Measurements from ENCODE around the gene OGFOD3.
A peak's percentile ranks its signal among the peaks of the same experiment; 100 is the strongest.
"Not testable (repeated sequence)": the region's sequence is repeated elsewhere in the genome, so short reads cannot be mapped to it uniquely, and the experiment has no call there.

Gene OGFOD3

DNA sequence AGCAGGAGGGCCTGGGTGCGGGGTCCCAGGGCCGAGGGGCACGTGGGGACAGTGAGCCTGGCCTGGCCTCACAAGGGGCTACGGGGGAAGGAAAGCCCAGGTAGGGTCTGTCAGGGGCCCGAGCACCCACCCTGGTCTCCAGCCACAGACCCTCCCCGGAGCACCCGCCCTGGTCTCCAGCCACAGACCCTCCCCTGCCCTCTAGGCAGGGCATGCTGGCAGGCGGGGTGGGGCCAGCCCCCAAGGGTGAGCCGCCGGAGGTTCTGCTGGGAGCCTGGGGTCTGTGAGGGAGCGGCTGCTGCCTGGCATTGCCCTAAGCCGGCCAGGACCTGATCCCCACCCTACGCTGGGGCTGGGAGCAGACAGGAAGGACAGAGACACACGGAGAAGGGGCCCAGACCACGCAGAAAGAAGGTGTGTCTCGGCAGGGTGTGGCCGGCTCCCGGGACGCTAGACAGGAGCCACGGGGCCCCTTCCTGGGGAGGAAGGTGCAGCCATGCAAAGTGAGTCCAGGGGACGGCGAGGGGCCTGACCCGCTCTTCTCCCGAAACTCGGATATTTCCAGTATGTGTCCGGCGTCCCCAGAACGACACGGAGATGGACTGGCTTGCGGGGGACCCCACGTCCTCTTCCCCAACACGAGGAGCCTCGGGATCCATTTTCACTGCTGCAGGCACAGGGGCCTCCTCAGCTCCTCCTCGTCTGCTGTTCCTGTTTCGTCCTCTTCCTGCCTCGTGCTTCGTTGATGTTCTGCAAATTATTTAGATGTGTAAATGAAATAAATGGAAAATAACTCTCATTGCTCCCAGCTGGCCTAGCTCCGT, 31.3 kb downstream of the OGFOD3 start:
- Mint-ChIP-seq H3K4me3 (no peak overlapping the region), H3K36me3 (no peaks in the 10 kb centered on the region), H3K4me1 (peaks cover 7% of the 10 kb centered on the region), H3K9me3 (no peaks in the 10 kb centered on the region), H3K27ac (no peak overlapping the region), H3K27me3 (peaks cover 47% of the 10 kb centered on the region)
- CTCF ChIA-PET = no interaction called here
- no peak for DNase-seq

DNA sequence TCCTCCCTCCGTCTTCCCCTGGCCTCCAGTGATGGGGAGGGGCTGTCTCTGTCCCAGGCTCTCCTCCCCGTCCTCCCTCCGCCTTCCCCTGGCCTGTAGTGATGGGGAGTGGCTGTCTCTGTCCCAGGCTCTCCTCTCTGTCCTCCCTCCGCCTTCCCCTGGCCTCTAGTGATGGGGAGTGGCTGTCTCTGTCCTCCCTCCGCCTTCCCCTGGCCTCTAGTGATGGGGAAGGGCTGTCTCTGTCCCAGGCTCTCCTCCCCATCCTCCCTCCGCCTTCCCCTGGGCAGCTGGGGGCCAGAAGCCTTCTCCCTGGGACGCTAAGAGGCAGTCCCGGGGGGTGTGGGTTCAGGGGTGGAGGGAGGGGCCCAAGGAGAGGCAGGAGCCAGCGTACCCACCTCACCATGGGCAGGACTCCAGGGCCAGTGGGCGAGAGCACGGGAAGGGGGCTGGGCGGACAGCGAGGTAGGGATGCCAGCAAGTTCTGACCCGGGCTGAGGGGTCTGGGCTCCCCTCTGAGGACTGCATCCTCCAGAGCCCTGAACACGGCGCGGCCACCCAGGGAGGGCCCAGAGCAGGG, 32.0 kb downstream of the OGFOD3 start:
- H3K36me3 Mint-ChIP-seq = no peaks in the 10 kb centered on the region
- no peak for DNase-seq
- H3K4me3 Mint-ChIP-seq = no peak overlapping the region
- CTCF ChIA-PET = no interaction called here
- peaks cover 7% of the 10 kb centered on the region for H3K4me1 Mint-ChIP-seq
- H3K27ac Mint-ChIP-seq = no peak overlapping the region
- no peaks in the 10 kb centered on the region for H3K9me3 Mint-ChIP-seq
- H3K27me3 Mint-ChIP-seq = peaks cover 51% of the 10 kb centered on the region

DNA sequence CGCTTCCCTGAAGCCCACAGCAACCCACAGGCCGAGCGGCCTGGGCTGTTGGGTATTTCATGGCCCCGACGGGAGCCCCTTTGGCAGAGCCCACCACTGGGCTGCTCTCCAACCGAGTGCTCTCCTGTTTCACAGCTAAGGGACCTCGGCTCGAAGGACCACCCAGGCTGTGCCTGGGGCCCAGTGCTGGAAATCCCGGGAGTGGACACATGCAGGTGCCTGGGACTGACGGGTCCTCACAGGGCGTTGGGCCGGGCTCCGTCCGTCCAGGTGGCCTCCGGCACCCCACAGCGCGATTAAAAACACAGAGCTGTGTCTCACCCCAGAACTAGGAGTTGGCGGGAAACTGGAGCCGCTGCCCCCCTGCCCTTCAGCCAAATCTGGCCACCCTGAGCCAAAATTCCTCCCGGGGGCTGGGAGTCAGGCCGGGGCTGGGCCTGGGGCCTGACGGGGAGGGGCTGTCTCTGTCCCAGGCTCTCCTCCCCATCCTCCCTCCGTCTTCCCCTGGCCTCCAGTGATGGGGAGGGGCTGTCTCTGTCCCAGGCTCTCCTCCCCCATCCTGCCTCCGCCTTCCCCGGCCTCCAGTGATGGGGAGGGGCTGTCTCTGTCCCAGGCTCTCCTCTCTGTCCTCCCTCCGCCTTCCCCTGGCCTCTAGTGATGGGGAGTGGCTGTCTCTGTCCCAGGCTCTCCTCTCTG, 32.7 kb downstream of the OGFOD3 start:
- DNase-seq = no peak
- Mint-ChIP-seq H3K9me3 (no peaks in the 10 kb centered on the region), H3K4me3 (no peak overlapping the region), H3K27me3 (peaks cover 55% of the 10 kb centered on the region), H3K27ac (no peak overlapping the region), H3K4me1 (peaks cover 7% of the 10 kb centered on the region), H3K36me3 (no peaks in the 10 kb centered on the region)
- CTCF ChIA-PET = no interaction called here

DNA sequence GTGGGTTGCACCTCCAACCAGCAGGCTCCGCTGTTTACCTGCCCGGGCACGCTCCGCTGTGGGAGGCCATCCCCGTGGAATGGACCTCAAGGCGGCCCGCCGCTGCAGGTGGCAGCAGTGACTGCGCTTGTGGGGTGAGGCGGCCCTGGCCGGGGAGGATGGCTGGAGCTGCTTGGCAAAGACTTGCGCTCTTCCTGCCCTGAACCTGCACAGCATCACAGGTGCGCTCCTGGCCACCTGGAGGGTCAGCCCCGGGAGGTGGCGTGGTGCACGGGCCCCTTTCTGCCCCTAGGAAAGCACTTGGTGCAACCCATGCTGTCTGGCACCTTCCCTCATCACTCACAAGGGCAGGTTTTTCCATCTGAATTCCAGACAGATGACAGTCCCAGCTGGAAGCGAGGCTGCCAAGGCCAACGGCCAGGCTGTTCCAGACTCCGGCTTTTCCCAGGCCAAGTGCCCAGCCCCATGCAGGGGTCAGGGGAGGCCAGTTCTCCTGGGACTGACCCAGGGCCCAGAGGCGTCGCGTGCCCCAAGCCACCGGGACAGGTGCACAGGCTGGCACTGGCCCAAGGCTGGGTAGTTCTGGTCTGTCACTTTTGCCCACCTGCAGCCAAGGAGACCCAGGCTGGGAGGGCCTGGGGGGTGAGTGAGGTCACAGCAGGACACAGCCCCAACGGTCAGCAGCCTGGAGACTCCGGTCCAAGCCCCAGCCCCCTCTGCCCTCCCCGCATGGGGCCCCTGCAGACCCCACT, 33.5 kb downstream of the OGFOD3 start:
- CTCF ChIA-PET = interaction anchor here (0.6 kb wide), 1 partner anchor 32 kb away, joined by 4 read pairs; no protein-coding TSS in a partner anchor
- DNase-seq = peak; percentile 33
- Mint-ChIP-seq H3K27ac (no peak overlapping the region), H3K4me1 (peaks cover 7% of the 10 kb centered on the region), H3K4me3 (no peak overlapping the region), H3K36me3 (no peaks in the 10 kb centered on the region), H3K27me3 (peaks cover 63% of the 10 kb centered on the region), H3K9me3 (no peaks in the 10 kb centered on the region)

DNA sequence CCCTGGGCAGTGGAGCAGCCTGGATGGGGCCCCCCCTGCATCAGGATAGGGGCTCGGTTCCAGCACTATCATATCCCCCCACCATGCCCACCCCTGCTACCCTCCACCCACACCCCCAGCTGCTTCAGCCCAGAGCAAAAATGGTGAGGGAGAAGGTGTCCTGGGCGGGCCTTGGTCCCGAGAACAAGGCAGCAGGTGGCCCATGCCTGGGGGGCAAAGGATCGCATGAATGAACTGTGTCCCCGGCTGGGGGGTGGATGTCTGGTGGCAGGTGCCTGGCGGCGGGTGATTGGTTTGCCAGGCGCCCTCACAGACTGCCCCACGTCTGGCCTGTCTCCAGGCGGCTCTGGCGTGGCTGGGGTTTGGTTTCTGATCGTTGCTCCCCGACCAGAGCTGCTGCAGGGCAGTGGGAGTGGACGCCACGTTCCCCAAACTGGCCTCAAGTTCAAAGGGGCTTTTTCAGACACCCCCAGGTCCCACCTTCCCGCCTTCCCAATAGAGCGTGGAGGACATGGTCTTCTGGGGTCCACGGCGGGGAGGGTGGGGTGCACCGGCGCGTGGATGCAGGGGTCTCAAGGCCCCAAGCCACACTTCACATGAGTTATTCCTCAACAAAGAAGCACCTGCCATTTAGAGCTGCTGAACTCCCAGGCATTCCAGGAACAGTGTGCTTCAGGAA, 34.2 kb downstream of the OGFOD3 start:
- Mint-ChIP-seq H3K36me3 (no peaks in the 10 kb centered on the region), H3K4me3 (no peak overlapping the region), H3K27me3 (peaks cover 70% of the 10 kb centered on the region), H3K27ac (no peak overlapping the region), H3K4me1 (peaks cover 7% of the 10 kb centered on the region), H3K9me3 (no peaks in the 10 kb centered on the region)
- no peak for DNase-seq
- CTCF ChIA-PET = interaction anchor here (0.6 kb wide), 1 partner anchor 33 kb away, joined by 4 read pairs; no protein-coding TSS in a partner anchor

DNA sequence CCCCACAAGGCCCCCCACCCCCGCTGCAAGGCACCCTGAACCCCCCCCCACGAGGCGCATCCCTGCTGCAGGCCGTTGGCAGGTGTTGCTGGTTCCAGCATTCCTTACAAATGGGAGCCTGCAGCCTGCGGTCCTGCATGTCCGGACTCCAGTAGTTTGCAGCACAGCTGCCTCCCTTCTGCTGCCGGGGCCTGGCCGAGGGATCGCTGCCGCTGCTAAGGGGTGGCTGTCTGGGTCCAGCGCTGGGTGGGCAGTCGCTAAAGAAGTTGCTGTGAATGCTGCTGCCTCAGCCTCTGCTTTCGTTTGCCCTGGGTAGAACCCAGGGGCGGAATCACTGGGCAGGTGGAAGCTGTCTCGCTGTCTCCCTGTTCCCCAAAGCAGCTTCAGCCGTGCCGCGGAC, 35.0 kb downstream of the OGFOD3 start:
- CTCF ChIA-PET = no interaction called here

DNA sequence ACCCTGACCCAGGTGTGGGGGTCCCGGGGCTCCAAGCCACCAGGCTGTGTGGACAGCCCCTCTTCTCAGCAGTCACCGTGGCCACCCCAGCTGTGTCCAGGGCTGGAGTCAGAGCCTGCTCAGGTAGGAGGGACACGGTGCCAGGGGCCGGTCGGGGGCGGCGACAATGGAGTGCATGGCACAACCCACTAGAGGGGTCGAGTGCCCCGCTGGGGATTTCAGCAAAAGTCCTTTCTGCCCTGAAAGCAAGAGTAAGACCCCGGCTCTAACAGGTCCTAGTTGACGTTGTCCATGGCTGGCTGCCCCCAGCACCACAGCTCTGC, 35.5 kb downstream of the OGFOD3 start:
- Mint-ChIP-seq H3K4me1 (peaks cover 7% of the 10 kb centered on the region), H3K36me3 (no peaks in the 10 kb centered on the region), H3K4me3 (no peak overlapping the region), H3K27ac (no peak overlapping the region), H3K27me3 (peaks cover 80% of the 10 kb centered on the region), H3K9me3 (no peaks in the 10 kb centered on the region)
- DNase-seq = no peak
- CTCF ChIA-PET = no interaction called here

More for the DNA sequence above, 35.0 kb downstream of the OGFOD3 start:
- no peak for DNase-seq
- Mint-ChIP-seq H3K4me1 (peaks cover 7% of the 10 kb centered on the region), H3K27ac (no peak overlapping the region), H3K27me3 (peaks cover 77% of the 10 kb centered on the region), H3K4me3 (no peak overlapping the region), H3K9me3 (no peaks in the 10 kb centered on the region), H3K36me3 (no peaks in the 10 kb centered on the region)

DNA sequence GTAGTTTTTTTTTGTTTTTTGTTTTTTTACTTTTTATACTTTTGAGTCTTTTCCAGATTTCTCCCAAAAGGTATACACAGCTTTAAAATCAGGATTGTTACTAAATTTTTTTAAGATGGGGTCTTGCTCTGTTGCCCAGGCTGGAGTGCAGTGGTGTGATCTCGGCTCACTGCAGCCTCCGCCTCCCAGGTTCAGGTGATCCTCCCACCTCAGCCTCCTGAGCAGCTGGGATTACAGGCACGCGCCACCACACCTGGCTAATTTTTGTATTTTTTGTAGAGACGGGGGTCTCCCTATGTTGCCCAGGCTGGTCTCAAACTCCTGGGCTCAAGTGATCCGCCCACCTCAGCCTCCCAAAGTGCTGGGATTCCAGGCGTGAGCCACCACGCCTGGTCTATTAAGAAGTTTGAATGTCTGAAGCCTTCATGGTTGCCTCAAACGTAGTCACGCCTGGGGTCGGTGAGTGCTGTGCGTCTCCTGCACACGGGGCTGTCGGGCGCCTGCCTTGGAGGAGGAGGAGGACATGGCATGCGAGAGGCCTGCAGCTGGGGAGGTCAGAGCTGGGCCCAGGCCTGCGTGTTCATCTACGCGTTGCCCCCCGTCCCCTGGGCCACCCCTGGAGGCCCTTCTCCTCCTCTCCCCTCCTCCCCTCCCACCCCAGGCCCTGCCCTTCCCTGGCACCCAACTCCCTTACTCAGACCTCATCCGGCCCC, 36.0 kb downstream of the OGFOD3 start:
- H3K4me1 Mint-ChIP-seq, H3K9me3 Mint-ChIP-seq, DNase-seq, CTCF ChIA-PET, H3K4me3 Mint-ChIP-seq, H3K27ac Mint-ChIP-seq, H3K36me3 Mint-ChIP-seq: not testable (repeated sequence)
- peaks cover 80% of the 10 kb centered on the region for H3K27me3 Mint-ChIP-seq

DNA sequence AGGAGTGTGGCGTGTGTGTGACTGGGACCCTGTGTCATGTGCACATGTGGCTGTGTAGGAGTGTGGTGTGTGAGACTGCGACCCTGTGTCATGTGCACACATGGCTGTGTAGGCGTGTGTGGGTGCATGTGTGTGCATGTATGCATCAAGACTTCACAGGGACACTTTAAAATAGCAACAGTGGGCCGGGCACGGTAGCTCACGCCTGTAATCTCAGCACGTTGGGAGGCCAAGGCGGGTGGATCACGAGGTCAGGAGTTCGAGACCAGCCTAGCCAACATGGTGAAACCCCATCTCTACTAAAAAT, 36.7 kb downstream of the OGFOD3 start:
- DNase-seq, H3K4me1 Mint-ChIP-seq, H3K27ac Mint-ChIP-seq, H3K9me3 Mint-ChIP-seq, CTCF ChIA-PET, H3K4me3 Mint-ChIP-seq, H3K36me3 Mint-ChIP-seq: not testable (repeated sequence)
- peaks cover 81% of the 10 kb centered on the region for H3K27me3 Mint-ChIP-seq

DNA sequence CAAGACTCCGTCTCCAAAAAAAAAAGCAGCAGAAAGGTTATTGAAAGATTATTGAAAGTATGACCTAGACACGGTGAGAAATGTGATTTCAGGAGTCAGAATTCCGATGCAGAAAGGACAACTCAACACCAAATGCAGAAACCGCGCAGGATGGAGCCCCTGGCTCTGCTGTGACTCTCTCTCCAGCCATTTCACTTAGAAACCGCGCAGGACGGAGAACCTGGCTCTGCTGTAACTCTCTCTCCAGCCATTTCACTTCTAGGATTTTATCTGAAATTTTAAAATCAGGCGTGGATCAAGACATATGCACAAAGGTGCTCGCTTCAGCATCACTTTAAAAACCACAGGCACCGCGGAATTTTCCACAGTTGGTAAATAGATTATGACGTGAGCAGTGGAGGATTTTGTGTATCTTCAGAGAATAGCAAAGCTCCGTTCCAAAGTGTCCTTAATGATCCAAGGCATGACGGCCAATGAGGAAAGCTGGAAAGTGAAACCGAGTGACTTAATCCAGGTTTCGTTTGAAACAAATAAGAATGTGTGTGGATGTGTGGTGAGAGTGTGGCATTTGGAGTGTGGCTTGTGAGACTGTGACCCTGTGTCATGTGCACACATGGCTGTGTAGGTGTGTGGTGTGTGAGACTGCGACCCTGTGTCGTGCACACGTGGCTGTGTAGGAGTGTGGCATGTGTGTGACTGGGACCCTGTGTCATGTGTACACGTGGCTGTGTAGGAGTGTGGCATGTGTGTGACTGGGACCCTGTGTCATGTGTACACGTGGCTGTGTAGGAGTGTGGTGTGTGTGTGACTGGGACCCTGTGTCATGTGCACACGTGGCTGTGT, 37.3 kb downstream of the OGFOD3 start:
- Mint-ChIP-seq H3K36me3 (no peaks in the 10 kb centered on the region), H3K4me1 (no peaks in the 10 kb centered on the region), H3K27ac (no peak overlapping the region), H3K27me3 (peaks cover 82% of the 10 kb centered on the region), H3K9me3 (no peaks in the 10 kb centered on the region), H3K4me3 (no peak overlapping the region)
- no peak for DNase-seq
- CTCF ChIA-PET = no interaction called here

DNA sequence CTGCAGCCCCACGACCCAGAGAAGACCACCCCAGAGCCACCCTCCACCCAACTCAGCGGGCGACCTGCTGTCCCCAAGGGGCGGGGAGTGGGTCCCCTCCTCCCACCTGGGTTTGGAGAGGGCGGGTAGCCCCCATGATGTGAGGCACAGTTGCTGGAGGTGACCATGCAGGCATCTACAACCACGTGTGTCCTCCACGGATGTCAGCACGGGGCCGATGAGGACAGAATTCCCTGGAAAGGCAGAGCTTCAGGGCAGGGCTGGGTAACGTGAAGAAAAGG, 39.7 kb downstream of the OGFOD3 start:
- no peak overlapping the region for H3K27ac Mint-ChIP-seq
- no peaks in the 10 kb centered on the region for H3K9me3 Mint-ChIP-seq
- H3K4me1 Mint-ChIP-seq = no peaks in the 10 kb centered on the region
- no peak overlapping the region for H3K4me3 Mint-ChIP-seq
- peaks cover 86% of the 10 kb centered on the region for H3K27me3 Mint-ChIP-seq
- no peaks in the 10 kb centered on the region for H3K36me3 Mint-ChIP-seq
- CTCF ChIA-PET = no interaction called here
- no peak for DNase-seq

DNA sequence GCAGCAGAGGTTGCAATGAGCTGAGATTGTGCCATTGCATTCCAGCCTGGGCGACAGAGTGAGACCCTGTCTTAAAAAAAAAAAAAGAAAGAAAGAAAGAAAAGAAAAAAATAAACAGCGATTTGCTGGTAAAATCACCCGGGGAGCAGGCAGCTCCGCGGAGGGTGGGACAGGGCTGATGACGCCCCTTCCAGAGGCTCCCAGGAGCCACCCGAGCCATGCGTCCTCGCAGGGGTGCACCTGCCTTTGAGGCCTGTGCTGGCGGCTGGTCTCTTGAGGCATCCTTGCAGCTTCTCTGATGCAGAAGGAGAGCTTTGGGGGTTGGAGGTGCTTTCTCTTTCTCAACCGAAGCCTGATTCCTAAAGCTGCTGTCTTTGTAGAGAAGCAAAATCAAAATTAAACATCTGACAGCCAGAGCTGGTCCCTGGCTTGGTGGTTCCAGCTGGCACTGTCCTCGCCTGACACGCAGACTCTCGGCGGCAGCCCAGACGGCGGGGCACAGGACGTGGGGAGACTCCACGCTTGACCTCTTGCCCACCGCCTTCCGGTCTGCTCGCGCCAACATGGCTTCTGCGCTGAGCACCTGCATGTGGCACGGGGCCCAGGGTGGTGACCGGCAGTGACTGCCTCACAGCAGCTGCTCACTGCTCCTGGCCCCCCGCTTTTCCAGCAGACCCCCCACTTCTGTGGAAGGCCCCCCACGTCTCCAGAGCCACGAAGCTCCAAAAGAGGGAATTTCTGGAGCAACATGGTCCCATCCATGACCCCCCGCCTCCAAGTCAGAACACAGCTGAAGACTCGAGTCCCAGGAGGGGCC, 40.3 kb downstream of the OGFOD3 start:
- no peaks in the 10 kb centered on the region for H3K9me3 Mint-ChIP-seq
- H3K4me3 Mint-ChIP-seq = no peak overlapping the region
- peaks cover under 1% of the 10 kb centered on the region for H3K4me1 Mint-ChIP-seq
- H3K27me3 Mint-ChIP-seq = peaks cover 88% of the 10 kb centered on the region
- H3K27ac Mint-ChIP-seq = no peak overlapping the region
- no peak for DNase-seq
- no peaks in the 10 kb centered on the region for H3K36me3 Mint-ChIP-seq
- CTCF ChIA-PET = no interaction called here

DNA sequence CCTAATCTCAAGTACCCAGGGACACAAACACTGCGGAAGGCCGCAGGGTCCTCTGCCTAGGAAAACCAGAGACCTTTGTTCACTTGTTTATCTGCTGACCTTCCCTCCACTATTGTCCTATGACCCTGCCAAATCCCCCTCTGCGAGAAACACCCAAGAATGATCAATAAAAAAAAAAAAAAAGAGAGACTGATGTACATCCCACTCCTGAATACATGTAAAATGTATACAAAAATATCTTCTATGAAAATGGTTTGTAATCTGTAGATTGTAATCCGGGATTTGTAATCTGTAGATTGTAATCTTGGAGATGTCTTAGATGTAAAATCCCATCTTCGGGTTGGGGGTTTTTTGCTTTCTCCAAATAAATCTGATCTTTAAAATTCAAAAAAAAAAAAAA, 41.1 kb downstream of the OGFOD3 start:
- DNase-seq, H3K27ac Mint-ChIP-seq, H3K9me3 Mint-ChIP-seq, H3K36me3 Mint-ChIP-seq, H3K4me3 Mint-ChIP-seq, CTCF ChIA-PET, H3K4me1 Mint-ChIP-seq: not testable (repeated sequence)
- peaks cover 92% of the 10 kb centered on the region for H3K27me3 Mint-ChIP-seq

Measured in activated naive CD4-positive, alpha-beta T cell treated with anti-CD3 and anti-CD28 coated beads, Interleukin-2, amount 10 ng/mL, durations not matched to agents 7 days and 5 days (primary cell).